ENCODE measurements around the gene BMPR1A. TPM values are rescaled to one million over a fixed set of nuclear protein-coding genes. Genes with fewer than 3 reads are reported as not detected.

The BMPR1A gene
- total and polyA plus RNA-seq, 2 donors from 2014 or later, result 7.9 to 37.4 TPM

GRCh38 chr10:86857128-86857721 is 100.8 kb downstream of the BMPR1A start:
- DNase-seq (no peak), FAIRE-seq (no peak)
- Histone ChIP-seq H3K36me3 (ENCODE audit: control insufficient read depth in 2 of 3, insufficient read depth in 3 of 3, low read length in 3 of 3) (no peaks in the 10 kb centered on the region), H3K27ac (ENCODE audit: low read depth in 2 of 2, low read length in 2 of 2) (no peak overlapping the region), H3K9me3 (ENCODE audit: control insufficient read depth in 2 of 3, insufficient read depth in 1 of 3, low read length in 3 of 3) (no peaks in the 10 kb centered on the region), H3K4me3 (ENCODE audit: low read length in 3 of 3) (no peak overlapping the region), H3K9ac (ENCODE audit: low read length in 3 of 3) (no peak overlapping the region), H3K27me3 (ENCODE audit: control insufficient read depth, insufficient read depth, low read length) (no peaks in the 10 kb centered on the region), H3K4me1 (ENCODE audit: control insufficient read depth in 2 of 3, insufficient read depth in 2 of 3, low read depth in 1 of 3, low read length in 3 of 3) (no peaks in the 10 kb centered on the region)
- intact Hi-C loops (cut with DNase I), result no loop called here
- TF ChIP-seq, protein P1, sequence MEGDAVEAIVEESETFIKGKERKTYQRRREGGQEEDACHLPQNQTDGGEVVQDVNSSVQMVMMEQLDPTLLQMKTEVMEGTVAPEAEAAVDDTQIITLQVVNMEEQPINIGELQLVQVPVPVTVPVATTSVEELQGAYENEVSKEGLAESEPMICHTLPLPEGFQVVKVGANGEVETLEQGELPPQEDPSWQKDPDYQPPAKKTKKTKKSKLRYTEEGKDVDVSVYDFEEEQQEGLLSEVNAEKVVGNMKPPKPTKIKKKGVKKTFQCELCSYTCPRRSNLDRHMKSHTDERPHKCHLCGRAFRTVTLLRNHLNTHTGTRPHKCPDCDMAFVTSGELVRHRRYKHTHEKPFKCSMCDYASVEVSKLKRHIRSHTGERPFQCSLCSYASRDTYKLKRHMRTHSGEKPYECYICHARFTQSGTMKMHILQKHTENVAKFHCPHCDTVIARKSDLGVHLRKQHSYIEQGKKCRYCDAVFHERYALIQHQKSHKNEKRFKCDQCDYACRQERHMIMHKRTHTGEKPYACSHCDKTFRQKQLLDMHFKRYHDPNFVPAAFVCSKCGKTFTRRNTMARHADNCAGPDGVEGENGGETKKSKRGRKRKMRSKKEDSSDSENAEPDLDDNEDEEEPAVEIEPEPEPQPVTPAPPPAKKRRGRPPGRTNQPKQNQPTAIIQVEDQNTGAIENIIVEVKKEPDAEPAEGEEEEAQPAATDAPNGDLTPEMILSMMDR (IDR thresholded peaks at IDR 0.05; ENCODE audit: borderline replicate concordance, extremely low read depth, insufficient read depth), result no peak

DNA sequence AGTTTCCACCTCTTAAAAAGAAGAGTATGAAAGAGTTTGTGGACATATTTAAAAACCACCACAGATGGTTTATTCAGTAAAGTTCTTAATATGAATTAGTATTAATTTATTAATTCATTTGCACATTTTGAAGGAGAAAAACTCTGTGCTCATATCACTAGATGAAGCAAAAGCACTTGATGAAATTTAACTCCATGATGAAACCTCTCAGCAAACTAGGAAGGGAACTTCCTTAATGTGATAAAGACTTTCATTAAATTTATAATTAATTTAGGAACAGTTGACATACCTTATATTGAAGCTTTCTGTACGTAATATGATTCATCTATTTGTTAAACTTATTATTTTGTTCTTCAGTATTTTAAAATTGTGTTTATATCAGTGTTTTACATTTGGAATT is 101.6 kb downstream of the BMPR1A start:
- TF ChIP-seq, protein P1 (IDR thresholded peaks at IDR 0.05; ENCODE audit: borderline replicate concordance, extremely low read depth, insufficient read depth), result no peak
- H3K27ac ChIP-seq (ENCODE audit: low read depth in 2 of 2, low read length in 2 of 2), result no peak overlapping the region
- no peak overlapping the region for H3K9ac ChIP-seq (ENCODE audit: low read length in 3 of 3)
- no peaks in the 10 kb centered on the region for H3K36me3 ChIP-seq (ENCODE audit: control insufficient read depth in 2 of 3, insufficient read depth in 3 of 3, low read length in 3 of 3)
- H3K4me3 ChIP-seq (ENCODE audit: low read length in 3 of 3), result no peak overlapping the region
- intact Hi-C loops (cut with DNase I), result no loop called here
- DNase-seq (no peak), FAIRE-seq (no peak)
- H3K4me1 ChIP-seq (ENCODE audit: control insufficient read depth in 2 of 3, insufficient read depth in 2 of 3, low read depth in 1 of 3, low read length in 3 of 3), result no peaks in the 10 kb centered on the region
- no peaks in the 10 kb centered on the region for H3K27me3 ChIP-seq (ENCODE audit: control insufficient read depth, insufficient read depth, low read length)
- H3K9me3 ChIP-seq (ENCODE audit: control insufficient read depth in 2 of 3, insufficient read depth in 1 of 3, low read length in 3 of 3), result no peaks in the 10 kb centered on the region

GRCh38 chr10:86861351-86861750 is 104.9 kb downstream of the BMPR1A start:
- DNase-seq, result no peak
- Histone ChIP-seq H3K9me3 (ENCODE audit: control insufficient read depth in 2 of 3, insufficient read depth in 1 of 3, low read length in 3 of 3) (no peaks in the 10 kb centered on the region), H3K27ac (ENCODE audit: low read depth in 2 of 2, low read length in 2 of 2) (no peak overlapping the region), H3K4me1 (ENCODE audit: control insufficient read depth in 2 of 3, insufficient read depth in 2 of 3, low read depth in 1 of 3, low read length in 3 of 3) (no peaks in the 10 kb centered on the region), H3K4me3 (ENCODE audit: low read length in 3 of 3) (no peak overlapping the region), H3K36me3 (ENCODE audit: control insufficient read depth in 2 of 3, insufficient read depth in 3 of 3, low read length in 3 of 3) (no peaks in the 10 kb centered on the region), H3K27me3 (ENCODE audit: control insufficient read depth, insufficient read depth, low read length) (no peaks in the 10 kb centered on the region), H3K9ac (ENCODE audit: low read length in 3 of 3) (no peak overlapping the region)
- TF ChIP-seq, protein P1 (IDR thresholded peaks at IDR 0.05; ENCODE audit: borderline replicate concordance, extremely low read depth, insufficient read depth), result no peak
- FAIRE-seq, result no peak
- intact Hi-C loops (cut with DNase I), result no loop called here

DNA sequence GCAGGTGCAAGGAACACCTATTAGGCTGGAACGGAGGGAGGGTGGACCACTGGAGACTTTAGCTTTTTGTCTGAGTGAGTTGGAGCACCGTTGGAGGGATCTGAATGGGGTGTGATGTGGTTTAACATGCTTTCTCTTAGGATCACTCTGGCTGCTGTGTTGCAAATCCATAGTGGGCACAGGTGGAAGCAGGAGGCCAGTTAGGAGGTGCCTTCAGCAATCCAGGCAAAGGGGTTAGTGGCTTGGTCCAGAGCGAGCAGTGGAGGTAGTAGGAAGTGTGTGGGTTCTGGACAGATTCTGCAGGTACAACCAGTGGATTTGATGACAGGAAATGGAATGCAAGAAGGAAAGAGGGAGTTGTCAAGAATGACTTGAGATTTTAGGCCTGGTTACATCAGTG is 106.0 kb downstream of the BMPR1A start:
- intact Hi-C loops (cut with DNase I), result no loop called here
- Histone ChIP-seq H3K9ac (ENCODE audit: low read length in 3 of 3) (no peak overlapping the region), H3K36me3 (ENCODE audit: control insufficient read depth in 2 of 3, insufficient read depth in 3 of 3, low read length in 3 of 3) (no peaks in the 10 kb centered on the region), H3K4me1 (ENCODE audit: control insufficient read depth in 2 of 3, insufficient read depth in 2 of 3, low read depth in 1 of 3, low read length in 3 of 3) (no peaks in the 10 kb centered on the region), H3K4me3 (ENCODE audit: low read length in 3 of 3) (no peak overlapping the region), H3K9me3 (ENCODE audit: control insufficient read depth in 2 of 3, insufficient read depth in 1 of 3, low read length in 3 of 3) (no peaks in the 10 kb centered on the region), H3K27me3 (ENCODE audit: control insufficient read depth, insufficient read depth, low read length) (no peaks in the 10 kb centered on the region), H3K27ac (ENCODE audit: low read depth in 2 of 2, low read length in 2 of 2) (no peak overlapping the region)
- no peak for DNase-seq
- TF ChIP-seq, protein P1 (IDR thresholded peaks at IDR 0.05; ENCODE audit: borderline replicate concordance, extremely low read depth, insufficient read depth), result no peak
- FAIRE-seq, result no peak
